Esophagus muscularis mucosa (tissue), 4 donors: ENCODE data around the gene PRAMEF8.
"Not testable (repeated sequence)": the region's sequence is repeated elsewhere in the genome, so short reads cannot be mapped to it uniquely, and the experiment has no call there.

Experiments
- CTCF ChIP-seq, 3 experiments: fragments of 200-600 bp in 2 of 3; fragments of 450-650 bp in 1 of 3; sonication (generic) in 2 of 3; IDR thresholded peaks; one replicate each; pipeline ENCODE4 v1.5.1; 2017 to 2019; ENCODE audit warnings: antibody characterized with exemption in 3 of 3, mild to moderate bottlenecking in 2 of 3, moderate library complexity in 1 of 3
- EP300 ChIP-seq: sonication (generic); formaldehyde crosslinking; IDR thresholded peaks from one replicate; pipeline ENCODE4 v1.6.1; 2017; ENCODE audit warnings: antibody characterized with exemption
- POLR2A ChIP-seq: fragments of 450-650 bp; IDR thresholded peaks from one replicate; pipeline ENCODE4 v1.6.1; 2017; ENCODE audit warnings: antibody characterized with exemption, moderate library complexity, mild to moderate bottlenecking, low read depth
- POLR2AphosphoS5 ChIP-seq, 2 donors: sonication (generic); formaldehyde crosslinking; IDR thresholded peaks; one replicate each; pipeline ENCODE4 v1.6.1; 2017; ENCODE audit warnings: antibody characterized with exemption in 2 of 2

- TF ChIP-seq CTCF (IDR thresholded peaks at IDR 0.05); POLR2A; EP300; POLR2AphosphoS5 (IDR thresholded peaks at IDR 0.05): not testable (repeated sequence)
These were observed 7.9 kb downstream of the PRAMEF8 start for GRCh38 chr1:13277016-13277415.
